GM12891 (cell line): ENCODE results near the gene CATSPER1.

Experiments
- POLR2A ChIP-seq: IDR thresholded peaks from 2 replicates; pipeline ENCODE4 v1.6.1; 2011; ENCODE audit warnings: low read depth, low read length, control low read depth
- POLR2AphosphoS5 ChIP-seq: IDR thresholded peaks from 2 replicates; pipeline ENCODE4 v1.6.1; 2011; ENCODE audit warnings: low read depth, low read length, control low read depth
- SPI1 ChIP-seq: IDR thresholded peaks from 2 replicates; pipeline ENCODE4 v1.6.1; 2011; ENCODE audit warnings: low read depth, low read length, control low read depth
- TAF1 ChIP-seq: IDR thresholded peaks from 2 replicates; pipeline ENCODE4 v1.6.1; 2011; ENCODE audit warnings: low read depth, low read length, control low read depth

DNA sequence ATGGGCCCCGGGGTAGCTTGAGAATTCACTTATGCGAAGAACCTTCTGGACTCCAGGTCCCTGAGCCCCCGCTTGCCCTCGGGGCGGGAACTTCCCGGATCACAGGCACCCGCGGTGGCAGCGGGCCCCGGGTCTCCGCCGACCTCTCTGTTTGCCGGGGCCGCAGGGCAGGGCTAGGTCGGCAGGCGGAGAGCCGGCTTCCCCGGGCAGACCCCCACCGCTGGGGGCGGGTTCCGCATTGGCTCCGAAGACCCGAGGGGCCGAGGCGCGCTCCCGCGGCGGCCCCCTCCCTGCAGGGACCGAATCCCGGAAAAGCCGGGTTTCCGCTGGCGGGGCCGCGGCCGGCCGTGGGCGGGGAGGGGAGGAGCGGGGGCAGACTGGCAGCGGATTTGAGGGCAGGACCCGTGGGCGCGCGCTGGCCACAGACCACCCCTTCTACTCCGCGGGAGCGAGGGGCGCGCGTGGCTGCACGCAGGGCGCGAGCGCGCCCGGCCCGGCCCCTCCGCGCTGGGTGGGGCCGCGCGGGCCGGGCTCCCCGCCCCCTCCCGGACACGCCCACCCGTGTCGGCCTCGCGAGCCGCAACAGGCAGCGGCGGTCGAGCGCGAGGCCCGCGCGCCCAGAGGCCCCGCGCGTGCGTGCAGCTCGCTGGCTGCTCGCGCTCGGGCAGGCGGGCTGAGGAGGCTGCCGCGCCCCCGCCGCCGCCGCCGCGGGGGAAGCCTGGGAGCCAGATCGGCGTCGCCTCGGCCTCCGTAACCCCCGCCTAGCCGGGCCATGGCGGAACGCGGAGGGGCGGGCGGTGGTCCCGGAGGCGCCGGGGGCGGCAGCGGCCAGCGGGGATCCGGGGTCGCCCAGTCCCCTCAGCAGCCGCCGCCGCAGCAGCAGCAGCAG lies 43.7 kb upstream of the CATSPER1 start, which contains the start of gene PACS1:
- TF ChIP-seq POLR2A (peak; percentile 39; the same call in 1 of the 2 replicates), TAF1 (no peak), POLR2AphosphoS5 (peak; percentile 65), SPI1 (no peak)
